Hepatocyte (in vitro differentiated cells): Measurements from ENCODE around the gene GJD2. TPM values are rescaled to one million over a fixed set of nuclear protein-coding genes. Genes with fewer than 3 reads are reported as not detected.

ENCODE experiments used
- DNase-seq: peaks from one replicate; pipeline ENCODE4 v3.0.0-alpha.2; 2016; ENCODE audit warnings: low spot score
- H2AFZ ChIP-seq: fragments of 200-600 bp; sonication (generic); 2 replicates; pipeline ENCODE4 v1.6.0; 2016; ENCODE audit warnings: antibody characterized with exemption, mild to moderate bottlenecking
- H3K27ac ChIP-seq: fragments of 200-600 bp; sonication (generic); 2 replicates; pipeline ENCODE4 v1.5.1; 2016; ENCODE audit warnings: mild to moderate bottlenecking
- H3K27me3 ChIP-seq: fragments of 200-600 bp; sonication (generic); 2 replicates; pipeline ENCODE4 v1.6.1; 2016
- H3K36me3 ChIP-seq: fragments of 200-600 bp; sonication (generic); replicated peaks from 2 replicates; pipeline ENCODE4 v1.5.1; 2016; ENCODE audit warnings: low read depth; ENCODE audit not compliant: insufficient read depth
- H3K4me1 ChIP-seq: fragments of 200-600 bp; sonication (generic); 2 replicates; pipeline ENCODE4 v1.5.1; 2016; ENCODE audit warnings: mild to moderate bottlenecking, moderate library complexity; ENCODE audit not compliant: insufficient read depth
- H3K4me2 ChIP-seq: fragments of 200-600 bp; sonication (generic); 2 replicates; pipeline ENCODE4 v1.6.0; 2016
- H3K4me3 ChIP-seq: fragments of 200-600 bp; sonication (generic); 2 replicates; pipeline ENCODE4 v1.5.1; 2016; ENCODE audit warnings: mild to moderate bottlenecking
- H3K79me2 ChIP-seq: fragments of 200-600 bp; sonication (generic); 2 replicates; pipeline ENCODE4 v1.6.0; 2017; ENCODE audit warnings: mild to moderate bottlenecking
- H3K9me2 ChIP-seq: fragments of 200-600 bp; sonication (generic); replicated peaks from 2 replicates; pipeline ENCODE4 v1.6.0; 2017; ENCODE audit warnings: mild to moderate bottlenecking; ENCODE audit not compliant: insufficient read depth
- H3K9me3 ChIP-seq: fragments of 200-600 bp; sonication (generic); 2 replicates; pipeline ENCODE4 v1.5.1; 2016; ENCODE audit warnings: low read depth, mild to moderate bottlenecking
- H4K20me1 ChIP-seq: fragments of 200-600 bp; sonication (generic); 2 replicates; pipeline ENCODE4 v1.6.0; 2016; ENCODE audit warnings: mild to moderate bottlenecking; ENCODE audit not compliant: insufficient read depth, poor library complexity, severe bottlenecking
- CTCF ChIP-seq: fragments of 200-600 bp; sonication (generic); IDR thresholded peaks from 2 replicates; pipeline ENCODE4 v1.5.1; 2016; ENCODE audit warnings: antibody characterized with exemption, mild to moderate bottlenecking; ENCODE audit not compliant: poor library complexity
- EZH2 ChIP-seq: fragments of 200-600 bp; sonication (generic); IDR thresholded peaks from 2 replicates; pipeline ENCODE4 v1.6.1; 2016; ENCODE audit warnings: antibody characterized with exemption, mild to moderate bottlenecking, borderline replicate concordance
- EZH2phosphoT487 ChIP-seq: fragments of 200-600 bp; sonication (generic); IDR thresholded peaks from one replicate; pipeline ENCODE4 v1.6.1; 2018; ENCODE audit warnings: antibody characterized with exemption, mild to moderate bottlenecking, low read depth, moderate library complexity; ENCODE audit not compliant: unreplicated experiment, severe bottlenecking
- WGBS: methylation state at CpG from one replicate; pipeline ENCODE4 v1.1.6; 2016; ENCODE audit warnings: low lambda C conversion rate; ENCODE audit errors: missing lambda C conversion rate; 5-methylcytosine and 5-hydroxymethylcytosine counted together
- polyA plus RNA-seq: library from polyadenylated mRNA; unstranded; fragments of >200 nt; fragmentation: Nextera tagmentation; extraction: Ambion mirVana; gene quantifications from 2 replicates; pipeline ENCODE4 v1.2.1, GENCODE V29; 2016
- total RNA-seq: library from RNA; depleted of rRNA; stranded (reverse); fragments of >200 nt; gene quantifications from 2 replicates; pipeline ENCODE4 v1.2.3, GENCODE V29; 2014

Gene GJD2
- total and polyA plus RNA-seq, 2 experiments from 2014 or later = 0.07 TPM; not detected in 1

GRCh38 chr15:34739346-34739745 lies 15.5 kb downstream of the GJD2 start:
- Histone ChIP-seq H3K27me3 (peaks cover 13% of the 10 kb centered on the region), H3K9me3 (no peaks in the 10 kb centered on the region), H3K4me1 (no peaks in the 10 kb centered on the region), H3K9me2 (no peaks in the 10 kb centered on the region), H4K20me1 (no peaks in the 10 kb centered on the region), H2AFZ (no peak overlapping the region), H3K4me2 (no peak overlapping the region), H3K4me3 (no peak overlapping the region), H3K79me2 (no peaks in the 10 kb centered on the region), H3K36me3 (no peaks in the 10 kb centered on the region), H3K27ac (no peak overlapping the region)
- TF ChIP-seq EZH2 (no peak), CTCF (no peak), EZH2phosphoT487 (no peak)
- WGBS = 95% methylated on average over 2 of the region's 2 CpGs
- DNase-seq = no peak

DNA sequence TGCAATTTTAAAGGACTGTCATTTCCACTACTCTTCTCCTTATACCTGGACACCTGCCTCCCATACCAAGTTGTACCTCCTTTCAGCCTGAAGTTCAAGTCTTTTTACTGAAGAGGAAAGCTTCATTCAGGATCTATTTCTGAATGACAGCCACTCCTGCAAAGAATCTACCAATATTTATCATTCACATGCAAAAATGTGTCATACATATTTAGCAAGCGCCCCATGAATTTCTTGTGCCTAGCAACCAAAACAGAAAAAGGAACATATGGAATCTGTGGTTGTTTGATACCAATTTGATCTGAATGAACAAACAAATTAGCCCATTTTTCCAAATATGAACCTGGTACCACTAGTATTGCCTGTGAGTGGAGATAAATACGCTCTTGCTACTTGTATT lies 16.8 kb downstream of the GJD2 start:
- no peaks in the 10 kb centered on the region for H3K9me3 ChIP-seq
- TF ChIP-seq EZH2phosphoT487 = no peak
- no peak overlapping the region for H3K4me3 ChIP-seq
- 92% methylated on average over 2 of the region's 2 CpGs for WGBS
- no peaks in the 10 kb centered on the region for H3K36me3 ChIP-seq
- no peaks in the 10 kb centered on the region for H3K9me2 ChIP-seq
- H3K4me2 ChIP-seq = no peak overlapping the region
- no peaks in the 10 kb centered on the region for H3K79me2 ChIP-seq
- H3K4me1 ChIP-seq = no peaks in the 10 kb centered on the region
- H3K27ac ChIP-seq = no peak overlapping the region
- no peak for DNase-seq
- no peak overlapping the region for H2AFZ ChIP-seq
- H3K27me3 ChIP-seq = peaks cover 13% of the 10 kb centered on the region
- no peaks in the 10 kb centered on the region for H4K20me1 ChIP-seq

DNA sequence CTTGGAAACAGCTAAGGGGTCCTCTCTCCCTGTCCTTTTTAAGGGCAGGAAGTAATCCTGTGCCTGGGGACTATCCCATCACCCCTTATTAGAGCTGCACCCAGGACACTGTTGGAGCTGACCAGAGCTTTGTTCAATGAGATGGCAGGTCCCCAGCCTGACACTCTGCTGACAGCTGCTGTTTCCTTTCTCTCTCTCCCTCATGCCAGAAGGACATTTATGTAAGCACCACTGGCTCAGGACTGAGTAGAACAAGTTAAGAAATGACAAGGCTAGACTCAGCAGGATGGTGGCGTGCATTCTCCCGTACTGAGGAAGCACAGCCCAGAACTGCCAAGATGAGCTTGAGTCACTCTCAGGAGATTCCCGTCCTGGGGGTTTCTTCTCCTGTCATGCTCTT lies 17.3 kb downstream of the GJD2 start:
- Histone ChIP-seq H3K27ac (no peak overlapping the region), H3K9me3 (no peaks in the 10 kb centered on the region), H3K4me2 (no peak overlapping the region), H3K4me3 (no peak overlapping the region), H3K9me2 (no peaks in the 10 kb centered on the region), H3K36me3 (no peaks in the 10 kb centered on the region), H3K79me2 (no peaks in the 10 kb centered on the region), H4K20me1 (no peaks in the 10 kb centered on the region), H2AFZ (no peak overlapping the region), H3K27me3 (peaks cover 13% of the 10 kb centered on the region), H3K4me1 (no peaks in the 10 kb centered on the region)
- WGBS = 52% methylated on average over 3 of the region's 3 CpGs
- DNase-seq = no peak
- TF ChIP-seq EZH2 = no peak
- no peak for TF ChIP-seq CTCF

GRCh38 chr15:34734303-34734702 lies 20.5 kb downstream of the GJD2 start:
- H3K36me3 ChIP-seq = no peaks in the 10 kb centered on the region
- no peaks in the 10 kb centered on the region for H3K4me1 ChIP-seq
- H3K9me2 ChIP-seq = no peaks in the 10 kb centered on the region
- TF ChIP-seq EZH2phosphoT487 (no peak), CTCF (no peak), EZH2 (no peak)
- no peaks in the 10 kb centered on the region for H3K9me3 ChIP-seq
- WGBS = 68% methylated on average over 5 of the region's 5 CpGs
- no peak overlapping the region for H3K27ac ChIP-seq
- no peak overlapping the region for H2AFZ ChIP-seq
- H3K4me2 ChIP-seq = no peak overlapping the region
- H4K20me1 ChIP-seq = no peaks in the 10 kb centered on the region
- H3K4me3 ChIP-seq = no peak overlapping the region
- peaks cover 13% of the 10 kb centered on the region for H3K27me3 ChIP-seq
- no peaks in the 10 kb centered on the region for H3K79me2 ChIP-seq
- no peak for DNase-seq
